PC-3 (cell line): Measurements from ENCODE around the gene DLGAP4. TPM values are rescaled to one million over a fixed set of nuclear protein-coding genes. Genes with fewer than 3 reads are reported as not detected.

Source experiments
- ATAC-seq: fragments of 200-7000 bp; cut with Tn5 transposase; 2 replicates; pipeline ENCODE4 v1.9.1; 2020; ENCODE audit warnings: mild to moderate bottlenecking, moderate library complexity
- BruUV-seq: library from RNA; stranded (reverse); fragments of 400-500 nt; replicated peaks from 2 replicates; lab custom pipeline; 2021; lab: Mats Ljungman, UMichigan
- CTCF ChIA-PET: fragments of 300-600 bp; sonication (Branson Sonifier 250); formaldehyde crosslinking; loops from one replicate; lab custom pipeline; 2022; ENCODE audit warnings: antibody characterized with exemption; lab: Charles Lee
- POLR2A ChIA-PET: fragments of 300-600 bp; sonication (Branson Sonifier 250); formaldehyde crosslinking; loops from one replicate; lab custom pipeline; 2022; ENCODE audit warnings: antibody characterized with exemption; ENCODE audit not compliant: unreplicated experiment; lab: Charles Lee
- DNase-seq: peaks from one replicate; pipeline ENCODE4 v3.0.0-alpha.2; 2015
- H2AFZ ChIP-seq: fragments of 300-600 bp; sonication (generic); 2 replicates; pipeline ENCODE4 v1.6.0; 2016; ENCODE audit warnings: antibody characterized with exemption, low read length
- H3F3A ChIP-seq: fragments of 300-600 bp; sonication (generic); one replicate; pipeline ENCODE4 v1.6.0; 2017; ENCODE audit warnings: antibody characterized with exemption, low read length, control low read depth, mild to moderate bottlenecking; ENCODE audit not compliant: unreplicated experiment
- H3K27ac ChIP-seq: fragments of 300-600 bp; sonication (generic); 2 replicates; pipeline ENCODE4 v1.5.1; 2016; ENCODE audit warnings: mild to moderate bottlenecking, low read length
- H3K27me3 ChIP-seq: fragments of 300-600 bp; sonication (generic); 2 replicates; pipeline ENCODE4 v1.6.1; 2016; ENCODE audit warnings: low read length, mixed read lengths
- H3K36me3 ChIP-seq: fragments of 300-600 bp; sonication (generic); 2 replicates; pipeline ENCODE4 v1.6.1; 2016; ENCODE audit warnings: low read depth, mixed run types, low read length, mixed read lengths
- H3K4me1 ChIP-seq: fragments of 300-600 bp; sonication (generic); 2 replicates; pipeline ENCODE4 v1.5.1; 2016; ENCODE audit warnings: low read length; ENCODE audit not compliant: insufficient read depth
- H3K4me2 ChIP-seq: fragments of 300-600 bp; sonication (generic); 2 replicates; pipeline ENCODE4 v1.6.0; 2016; ENCODE audit warnings: low read length
- H3K4me3 ChIP-seq: fragments of 300-600 bp; sonication (generic); 2 replicates; pipeline ENCODE4 v1.5.1; 2016; ENCODE audit warnings: mild to moderate bottlenecking, low read length, mixed read lengths
- H3K79me2 ChIP-seq: fragments of 300-600 bp; sonication (generic); 2 replicates; pipeline ENCODE4 v1.6.1; 2017; ENCODE audit warnings: low read length, mixed read lengths
- H3K9ac ChIP-seq: fragments of 300-600 bp; sonication (generic); 2 replicates; pipeline ENCODE4 v1.6.0; 2016; ENCODE audit warnings: mild to moderate bottlenecking, low read length
- H3K9me2 ChIP-seq: fragments of 300-600 bp; sonication (generic); replicated peaks from 2 replicates; pipeline ENCODE4 v1.6.1; 2016; ENCODE audit warnings: mixed run types, low read length, mixed read lengths
- H3K9me3 ChIP-seq: fragments of 300-600 bp; sonication (generic); 2 replicates; pipeline ENCODE4 v1.6.1; 2016; ENCODE audit warnings: low read length, mixed read lengths
- H4K20me1 ChIP-seq: fragments of 300-600 bp; sonication (generic); 2 replicates; pipeline ENCODE4 v1.6.1; 2016; ENCODE audit warnings: low read length, mixed read lengths
- EZH2 ChIP-seq: fragments of 300-600 bp; sonication (generic); IDR thresholded peaks from one replicate; pipeline ENCODE4 v1.6.1; 2017; ENCODE audit warnings: antibody characterized with exemption, mild to moderate bottlenecking, low read length; ENCODE audit not compliant: unreplicated experiment
- EZH2phosphoT487 ChIP-seq: fragments of 300-600 bp; sonication (generic); IDR thresholded peaks from 2 replicates; pipeline ENCODE4 v1.6.1; 2018; ENCODE audit warnings: mild to moderate bottlenecking, antibody characterized with exemption, low read length, borderline replicate concordance
- intact Hi-C: fragments of 100-400 bp; cut with micrococcal nuclease; formaldehyde crosslinking; loops from 2 replicates; pipeline ENCODE4 v1.9.0; 2023
- total RNA-seq: library from RNA; depleted of rRNA; stranded (reverse); fragments of >200 nt; gene quantifications from 2 replicates; pipeline ENCODE4 v1.2.3, GENCODE V29; 2014
- TF ChIP-seq, protein P1 (sequence below): fragments of 300-600 bp; sonication (generic); conservative IDR thresholded peaks from 2 replicates; pipeline ENCODE4 v1.5.1; 2017; ENCODE audit warnings: antibody characterized with exemption, low read depth, mild to moderate bottlenecking, low read length

The DLGAP4 gene
- total RNA-seq, 1 experiment from 2014 or later = 21.0 TPM

DNA sequence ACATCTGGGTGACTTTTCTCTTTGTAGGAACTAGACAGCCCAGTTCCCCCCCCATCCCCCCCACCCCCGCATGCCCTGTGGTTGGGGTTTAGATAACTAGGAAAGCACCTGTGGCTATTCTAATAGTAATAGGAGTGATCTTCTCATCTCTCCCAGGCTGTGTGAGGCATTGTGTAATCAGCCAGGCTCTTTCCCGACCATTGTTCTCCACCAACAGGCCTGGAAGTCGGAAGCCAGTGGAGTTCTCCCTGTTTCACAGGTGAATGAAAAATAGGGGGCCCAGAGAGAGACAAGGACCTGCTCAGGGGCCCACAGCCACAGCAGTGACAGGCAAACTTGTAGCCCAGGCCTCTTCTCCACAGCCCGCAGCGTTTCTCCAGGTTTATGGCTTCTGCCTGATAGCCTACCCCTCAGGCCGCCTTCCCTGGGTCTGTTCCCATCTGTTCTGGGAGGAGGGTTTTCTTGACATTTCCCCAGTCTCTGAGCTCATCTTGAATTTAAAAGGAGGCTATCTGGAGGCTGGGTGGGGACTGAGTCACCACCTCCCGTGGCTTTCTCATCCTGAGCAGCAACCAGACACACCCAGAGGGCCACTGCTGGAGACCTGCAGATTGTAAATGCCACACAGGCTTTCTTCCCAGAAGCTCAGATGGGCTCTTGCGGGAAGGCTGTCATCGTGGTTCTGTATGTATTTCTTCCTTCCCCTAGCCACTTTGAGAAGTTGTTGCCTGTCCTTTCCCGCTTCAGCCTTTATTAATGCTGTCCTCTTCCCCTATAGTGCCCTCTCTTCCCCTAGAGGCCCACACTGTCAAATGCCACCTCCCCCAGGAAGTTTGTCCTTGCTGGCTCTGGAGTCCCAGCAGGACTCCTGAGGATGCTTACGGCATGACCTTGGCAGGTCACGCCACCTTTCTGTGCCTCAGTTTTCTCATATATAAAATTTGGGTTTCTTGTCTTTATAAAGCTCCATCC lies 159.3 kb downstream of the DLGAP4 start:
- H3K36me3 ChIP-seq = no peaks in the 10 kb centered on the region; the same call in 1 of the 2 replicates

GRCh38 chr20:36466089-36466488 lies 159.9 kb downstream of the DLGAP4 start:
- Histone ChIP-seq H3K4me3 (peak overlapping the region; percentile 37; the same call in 1 of the 2 replicates), H4K20me1 (peaks cover 44% of the 10 kb centered on the region), H2AFZ (no peak overlapping the region), H3K9ac (peak overlapping the region; percentile 57), H3K27me3 (no peaks in the 10 kb centered on the region), H3K79me2 (peaks cover 87% of the 10 kb centered on the region), H3K4me1 (peaks cover 50% of the 10 kb centered on the region), H3K36me3 (no peaks in the 10 kb centered on the region; the same call in 1 of the 2 replicates), H3K27ac (peak overlapping the region; percentile 92), H3K9me2 (no peaks in the 10 kb centered on the region), H3K9me3 (no peaks in the 10 kb centered on the region), H3F3A (no peaks in the 10 kb centered on the region), H3K4me2 (peak overlapping the region; percentile 98)
- intact Hi-C loops = no loop called here
- TF ChIP-seq, protein P1, sequence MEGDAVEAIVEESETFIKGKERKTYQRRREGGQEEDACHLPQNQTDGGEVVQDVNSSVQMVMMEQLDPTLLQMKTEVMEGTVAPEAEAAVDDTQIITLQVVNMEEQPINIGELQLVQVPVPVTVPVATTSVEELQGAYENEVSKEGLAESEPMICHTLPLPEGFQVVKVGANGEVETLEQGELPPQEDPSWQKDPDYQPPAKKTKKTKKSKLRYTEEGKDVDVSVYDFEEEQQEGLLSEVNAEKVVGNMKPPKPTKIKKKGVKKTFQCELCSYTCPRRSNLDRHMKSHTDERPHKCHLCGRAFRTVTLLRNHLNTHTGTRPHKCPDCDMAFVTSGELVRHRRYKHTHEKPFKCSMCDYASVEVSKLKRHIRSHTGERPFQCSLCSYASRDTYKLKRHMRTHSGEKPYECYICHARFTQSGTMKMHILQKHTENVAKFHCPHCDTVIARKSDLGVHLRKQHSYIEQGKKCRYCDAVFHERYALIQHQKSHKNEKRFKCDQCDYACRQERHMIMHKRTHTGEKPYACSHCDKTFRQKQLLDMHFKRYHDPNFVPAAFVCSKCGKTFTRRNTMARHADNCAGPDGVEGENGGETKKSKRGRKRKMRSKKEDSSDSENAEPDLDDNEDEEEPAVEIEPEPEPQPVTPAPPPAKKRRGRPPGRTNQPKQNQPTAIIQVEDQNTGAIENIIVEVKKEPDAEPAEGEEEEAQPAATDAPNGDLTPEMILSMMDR = no peak
- TF ChIP-seq EZH2phosphoT487 (no peak), EZH2 (no peak)
- ChIA-PET CTCF (no interaction called here), POLR2A (no interaction called here)
- ATAC-seq (no peak), DNase-seq (no peak)
- no TSS peak for BruUV-seq

More for the DNA sequence above, 159.3 kb downstream of the DLGAP4 start:
- BruUV-seq = no TSS peak
- intact Hi-C loops = no loop called here
- Histone ChIP-seq H3K4me3 (peak overlapping the region; percentile 37; the same call in 1 of the 2 replicates), H3K27ac (peak overlapping the region; percentile 92), H3K9me3 (no peaks in the 10 kb centered on the region), H4K20me1 (peaks cover 44% of the 10 kb centered on the region), H3K9me2 (no peaks in the 10 kb centered on the region), H3K4me2 (peak overlapping the region; percentile 98), H2AFZ (no peak overlapping the region), H3K79me2 (peaks cover 80% of the 10 kb centered on the region), H3F3A (no peaks in the 10 kb centered on the region), H3K9ac (peak overlapping the region; percentile 57), H3K27me3 (no peaks in the 10 kb centered on the region), H3K4me1 (peaks cover 56% of the 10 kb centered on the region)
- peak; percentile 91 for DNase-seq
- ChIA-PET POLR2A (interaction anchor here (0.6 kb wide), 2 partner anchors 323 to 1400 kb away, joined by 3 to 6 read pairs; no protein-coding TSS in a partner anchor), CTCF (interaction anchor here (0.5 kb wide), 1 partner anchor 140 kb away, joined by 3 read pairs; the partner anchor contains the start of gene RAB5IF)
- no peak for TF ChIP-seq EZH2
- TF ChIP-seq, protein P1 = no peak; the same call in 1 of the 2 replicates
- peak; percentile 61 for ATAC-seq
